ENCODE results near the gene FRZB.
A peak's percentile ranks its signal among the peaks of the same experiment; 100 is the strongest.

FRZB gene

DNA sequence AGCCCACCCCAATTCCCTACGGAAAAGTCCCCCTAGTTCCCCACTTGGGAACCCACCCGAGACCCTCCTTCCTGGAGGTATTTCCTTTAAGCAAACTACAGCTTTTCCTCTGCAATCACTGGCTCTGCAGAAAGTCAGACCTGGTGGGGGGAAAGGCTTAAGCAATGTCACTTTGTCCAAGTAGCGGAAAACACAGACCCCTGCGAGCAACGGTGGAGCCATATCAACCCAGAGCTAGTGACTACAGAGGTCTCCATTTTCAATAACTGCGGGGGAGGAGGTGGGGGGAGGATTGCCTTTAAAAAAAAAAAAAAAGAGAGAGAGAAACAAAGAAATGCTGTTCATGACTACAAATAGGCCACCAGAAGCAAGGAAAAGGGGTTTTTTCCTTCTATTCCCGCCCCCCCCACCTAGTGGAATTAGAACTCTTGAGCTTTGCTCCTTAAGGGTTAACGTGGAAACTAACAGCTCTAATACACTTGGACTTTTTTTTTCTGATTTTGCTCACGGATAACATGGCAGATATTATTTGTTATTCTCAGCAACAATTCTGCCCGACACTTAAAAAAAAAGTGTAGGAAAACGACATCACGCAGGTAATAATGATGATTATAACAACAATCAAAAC, 1.1 kb upstream of the FRZB start:
- H3K9me3 ChIP-seq (ENCODE audit: control insufficient read depth, insufficient read depth, low read length), result no peaks in the 10 kb centered on the region
- H3K27ac ChIP-seq (ENCODE audit: low read length), result no peak overlapping the region
- 0 out of 2 replicates have a peak, but pooled peaks cover 1% of the 10 kb centered on the region for H3K4me1 ChIP-seq (ENCODE audit: control insufficient read depth, insufficient read depth, low read length)
- WGBS (ENCODE audit: insufficient coverage, insufficient read length), result no CpG with 5 or more reads among the region's 12 CpGs
- DNase-seq (ENCODE audit: low read depth, low spot score), result no peak
- peak overlapping the region; percentile 32; the same call in 1 of the 2 replicates for H3K4me3 ChIP-seq (ENCODE audit: low read length)
- H3K36me3 ChIP-seq (ENCODE audit: control insufficient read depth, insufficient read depth, low read length), result no peaks in the 10 kb centered on the region
- peaks cover 2% of the 10 kb centered on the region; the same call in 1 of the 2 replicates for H3K27me3 ChIP-seq (ENCODE audit: control insufficient read depth, insufficient read depth, low read length)

DNA sequence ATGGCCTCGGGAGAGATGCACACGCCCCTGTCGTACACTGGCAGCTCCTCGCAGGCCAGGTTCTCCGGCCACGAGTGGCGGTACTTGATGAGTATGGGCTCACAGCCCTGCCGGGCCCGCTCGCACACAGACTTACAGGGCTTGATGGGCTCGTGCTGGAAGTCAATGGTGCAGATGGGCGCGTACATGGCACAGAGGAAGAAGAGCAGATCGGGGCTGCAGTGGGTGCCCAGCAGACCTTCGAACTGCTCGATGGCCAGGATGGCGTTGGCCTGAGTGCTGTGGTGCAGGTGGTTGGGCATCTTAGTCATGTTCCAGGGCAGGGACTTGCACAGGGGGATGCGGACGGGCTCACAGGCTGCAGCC, 359 bp downstream of the FRZB start:
- WGBS (ENCODE audit: insufficient coverage, insufficient read length), result no CpG with 5 or more reads among the region's 19 CpGs
- Histone ChIP-seq H3K9me3 (ENCODE audit: control insufficient read depth, insufficient read depth, low read length) (no peaks in the 10 kb centered on the region), H3K27me3 (ENCODE audit: control insufficient read depth, insufficient read depth, low read length) (peaks cover 2% of the 10 kb centered on the region; the same call in 1 of the 2 replicates), H3K4me1 (ENCODE audit: control insufficient read depth, insufficient read depth, low read length) (0 out of 2 replicates have a peak, but pooled peaks cover 1% of the 10 kb centered on the region), H3K4me3 (ENCODE audit: low read length) (peak overlapping the region; percentile 32; the same call in 1 of the 2 replicates), H3K27ac (ENCODE audit: low read length) (no peak overlapping the region), H3K36me3 (ENCODE audit: control insufficient read depth, insufficient read depth, low read length) (no peaks in the 10 kb centered on the region)
- DNase-seq (ENCODE audit: low read depth, low spot score), result no peak

DNA sequence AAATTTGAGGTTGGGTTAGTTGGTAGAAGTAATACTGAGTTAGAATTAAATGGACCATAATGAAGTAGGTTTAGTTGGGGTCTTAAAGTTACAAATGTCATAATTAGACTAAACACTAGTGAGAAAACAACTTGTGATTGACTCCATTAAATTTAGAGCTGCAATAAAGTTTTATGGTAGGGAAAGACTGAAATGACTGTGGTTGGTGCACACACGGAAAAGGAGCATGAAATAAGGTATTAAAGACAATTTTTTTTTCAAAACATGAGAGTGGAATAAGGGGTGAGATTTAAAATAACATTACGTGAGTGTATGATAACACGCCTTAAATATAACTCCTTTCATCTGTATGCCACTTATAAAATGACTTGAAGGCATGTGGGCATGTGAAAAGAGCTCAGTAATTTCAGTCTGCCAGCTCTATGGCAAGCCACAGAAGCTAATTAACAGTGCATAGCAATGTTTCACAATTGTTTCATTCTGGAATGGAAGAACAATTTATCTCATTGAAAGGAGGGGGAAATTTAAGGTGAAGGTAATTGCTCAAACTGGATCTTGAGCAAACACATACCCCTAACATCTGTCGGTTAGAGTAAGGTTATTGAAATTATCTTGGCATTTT, 1.4 kb downstream of the FRZB start:
- H3K4me1 ChIP-seq (ENCODE audit: control insufficient read depth, insufficient read depth, low read length), result 0 out of 2 replicates have a peak, but pooled peaks cover 1% of the 10 kb centered on the region
- DNase-seq (ENCODE audit: low read depth, low spot score), result no peak
- peaks cover 2% of the 10 kb centered on the region; the same call in 1 of the 2 replicates for H3K27me3 ChIP-seq (ENCODE audit: control insufficient read depth, insufficient read depth, low read length)
- H3K4me3 ChIP-seq (ENCODE audit: low read length), result no peak overlapping the region
- no peaks in the 10 kb centered on the region for H3K36me3 ChIP-seq (ENCODE audit: control insufficient read depth, insufficient read depth, low read length)
- H3K9me3 ChIP-seq (ENCODE audit: control insufficient read depth, insufficient read depth, low read length), result no peaks in the 10 kb centered on the region
- no peak overlapping the region for H3K27ac ChIP-seq (ENCODE audit: low read length)
- WGBS (ENCODE audit: insufficient coverage, insufficient read length), result no CpG with 5 or more reads among the region's 4 CpGs

DNA sequence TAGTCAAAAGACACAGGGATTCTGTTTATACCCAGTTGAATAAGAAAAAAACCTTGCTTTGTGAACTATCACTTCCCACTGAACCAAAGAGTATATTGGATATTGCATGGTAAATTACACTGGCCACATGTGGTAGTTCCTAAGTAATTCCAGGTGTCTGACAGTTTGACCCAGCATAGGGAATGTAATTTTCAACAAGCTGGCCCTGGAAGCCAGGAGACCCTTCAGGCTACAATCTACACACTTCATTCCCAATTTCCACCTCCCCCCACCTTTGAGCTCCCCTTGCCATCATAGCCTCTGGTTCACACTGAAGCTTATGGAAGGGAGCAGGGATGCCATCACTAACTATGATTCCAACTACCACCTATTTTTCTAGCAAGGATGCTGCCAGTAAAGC, 2.8 kb downstream of the FRZB start:
- Histone ChIP-seq H3K36me3 (ENCODE audit: control insufficient read depth, insufficient read depth, low read length) (no peaks in the 10 kb centered on the region), H3K27me3 (ENCODE audit: control insufficient read depth, insufficient read depth, low read length) (peaks cover 2% of the 10 kb centered on the region; the same call in 1 of the 2 replicates), H3K4me3 (ENCODE audit: low read length) (no peak overlapping the region), H3K27ac (ENCODE audit: low read length) (no peak overlapping the region), H3K9me3 (ENCODE audit: control insufficient read depth, insufficient read depth, low read length) (no peaks in the 10 kb centered on the region), H3K4me1 (ENCODE audit: control insufficient read depth, insufficient read depth, low read length) (0 out of 2 replicates have a peak, but pooled peaks cover 1% of the 10 kb centered on the region)
- no peak for DNase-seq (ENCODE audit: low read depth, low spot score)

DNA sequence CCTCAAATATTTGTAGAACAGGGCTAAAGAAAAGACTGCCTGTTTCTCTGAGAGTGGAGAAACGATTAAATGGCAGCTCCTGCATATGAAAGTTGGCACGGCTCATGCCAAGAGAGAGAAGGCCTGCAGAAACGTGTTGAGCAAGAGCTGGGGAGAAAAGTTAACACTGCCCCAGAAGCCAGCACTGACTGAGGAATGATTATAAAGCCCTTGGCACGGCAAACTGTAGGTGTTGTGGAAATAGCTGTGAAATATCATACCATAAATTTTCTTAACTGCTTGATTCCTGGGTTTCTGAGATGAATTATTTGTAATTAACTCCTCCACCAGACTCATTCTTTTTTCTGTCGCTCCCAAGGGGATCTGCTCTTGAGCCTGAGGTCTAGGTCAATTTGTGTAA, 4.3 kb downstream of the FRZB start:
- Histone ChIP-seq H3K4me3 (ENCODE audit: low read length) (no peak overlapping the region), H3K27ac (ENCODE audit: low read length) (no peak overlapping the region), H3K36me3 (ENCODE audit: control insufficient read depth, insufficient read depth, low read length) (no peaks in the 10 kb centered on the region), H3K9me3 (ENCODE audit: control insufficient read depth, insufficient read depth, low read length) (no peaks in the 10 kb centered on the region), H3K27me3 (ENCODE audit: control insufficient read depth, insufficient read depth, low read length) (peaks cover 2% of the 10 kb centered on the region; the same call in 1 of the 2 replicates), H3K4me1 (ENCODE audit: control insufficient read depth, insufficient read depth, low read length) (0 out of 2 replicates have a peak, but pooled peaks cover 1% of the 10 kb centered on the region)
- WGBS (ENCODE audit: insufficient coverage, insufficient read length), result no CpG with 5 or more reads among the region's 5 CpGs
- DNase-seq (ENCODE audit: low read depth, low spot score), result no peak

DNA sequence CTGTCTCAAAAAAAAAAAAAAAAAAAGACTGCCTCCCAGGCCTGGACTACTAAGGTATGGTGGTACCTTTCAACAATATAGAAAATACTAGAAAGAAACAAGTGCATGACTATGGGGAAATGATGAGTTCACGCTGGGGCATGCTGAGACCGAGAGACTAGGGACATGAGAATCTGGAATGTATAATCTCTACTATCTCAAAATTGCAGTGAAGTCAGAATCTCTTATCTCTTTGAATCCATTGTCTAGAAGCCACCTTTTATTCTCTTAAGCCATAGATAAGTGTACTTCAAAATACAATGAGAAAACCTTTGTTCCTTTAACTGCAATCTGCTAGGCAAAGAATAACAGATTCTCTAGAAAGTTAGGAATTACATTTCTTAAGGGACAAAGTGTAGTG, 5.6 kb downstream of the FRZB start:
- Histone ChIP-seq H3K9me3 (ENCODE audit: control insufficient read depth, insufficient read depth, low read length) (no peaks in the 10 kb centered on the region), H3K27ac (ENCODE audit: low read length) (no peak overlapping the region), H3K4me1 (ENCODE audit: control insufficient read depth, insufficient read depth, low read length) (no peaks in the 10 kb centered on the region), H3K27me3 (ENCODE audit: control insufficient read depth, insufficient read depth, low read length) (peaks cover 2% of the 10 kb centered on the region; the same call in 1 of the 2 replicates), H3K36me3 (ENCODE audit: control insufficient read depth, insufficient read depth, low read length) (no peaks in the 10 kb centered on the region), H3K4me3 (ENCODE audit: low read length) (no peak overlapping the region)
- no peak for DNase-seq (ENCODE audit: low read depth, low spot score)
- no CpG with 5 or more reads among the region's 2 CpGs for WGBS (ENCODE audit: insufficient coverage, insufficient read length)

DNA sequence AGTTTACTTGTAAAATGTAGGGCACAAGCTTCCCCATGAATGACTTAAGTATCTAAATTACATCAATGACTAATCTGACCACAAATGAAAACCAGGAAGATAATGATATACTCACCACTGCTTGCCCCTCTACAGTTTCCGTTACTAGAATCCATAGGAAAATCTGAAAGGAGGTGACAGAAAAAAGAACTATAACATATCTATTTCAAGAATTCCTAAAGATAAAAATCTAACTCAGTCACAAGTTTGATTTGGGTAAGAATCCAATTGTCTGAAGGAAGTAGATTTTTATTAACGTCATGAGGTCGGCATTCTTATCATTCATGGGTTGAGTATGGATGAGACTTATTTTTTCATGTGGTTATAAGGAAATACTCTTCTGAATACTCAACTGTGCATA, 7.8 kb downstream of the FRZB start:
- WGBS (ENCODE audit: insufficient coverage, insufficient read length), result no CpG with 5 or more reads among the region's 3 CpGs
- no peaks in the 10 kb centered on the region for H3K4me1 ChIP-seq (ENCODE audit: control insufficient read depth, insufficient read depth, low read length)
- DNase-seq (ENCODE audit: low read depth, low spot score), result no peak
- H3K4me3 ChIP-seq (ENCODE audit: low read length), result no peak overlapping the region
- H3K36me3 ChIP-seq (ENCODE audit: control insufficient read depth, insufficient read depth, low read length), result no peaks in the 10 kb centered on the region
- no peaks in the 10 kb centered on the region for H3K27me3 ChIP-seq (ENCODE audit: control insufficient read depth, insufficient read depth, low read length)
- no peak overlapping the region for H3K27ac ChIP-seq (ENCODE audit: low read length)
- H3K9me3 ChIP-seq (ENCODE audit: control insufficient read depth, insufficient read depth, low read length), result no peaks in the 10 kb centered on the region

DNA sequence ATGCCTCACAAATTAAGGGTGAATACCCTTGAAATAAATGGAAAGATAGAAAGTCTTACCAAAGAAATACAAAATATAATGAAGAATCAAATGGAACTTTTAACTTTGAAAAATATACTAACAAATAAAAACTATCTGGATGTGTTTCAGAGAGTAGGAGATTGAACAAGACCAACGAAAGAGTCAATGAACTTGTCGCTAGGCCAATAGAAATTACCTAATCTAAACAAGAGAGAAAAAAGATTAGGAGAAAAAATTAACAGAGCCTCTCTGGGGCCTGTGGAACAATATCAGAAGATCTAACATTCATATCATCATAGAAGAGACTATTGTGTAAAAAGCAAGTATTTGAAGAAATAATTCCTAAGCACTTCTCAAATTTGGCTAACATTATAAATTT, 11.1 kb downstream of the FRZB start:
- Histone ChIP-seq H3K4me3 (ENCODE audit: low read length) (no peak overlapping the region), H3K4me1 (ENCODE audit: control insufficient read depth, insufficient read depth, low read length) (no peaks in the 10 kb centered on the region), H3K27ac (ENCODE audit: low read length) (no peak overlapping the region), H3K36me3 (ENCODE audit: control insufficient read depth, insufficient read depth, low read length) (no peaks in the 10 kb centered on the region), H3K27me3 (ENCODE audit: control insufficient read depth, insufficient read depth, low read length) (no peaks in the 10 kb centered on the region), H3K9me3 (ENCODE audit: control insufficient read depth, insufficient read depth, low read length) (no peaks in the 10 kb centered on the region)
- no peak for DNase-seq (ENCODE audit: low read depth, low spot score)
- no CpG with 5 or more reads among the region's 2 CpGs for WGBS (ENCODE audit: insufficient coverage, insufficient read length)

DNA sequence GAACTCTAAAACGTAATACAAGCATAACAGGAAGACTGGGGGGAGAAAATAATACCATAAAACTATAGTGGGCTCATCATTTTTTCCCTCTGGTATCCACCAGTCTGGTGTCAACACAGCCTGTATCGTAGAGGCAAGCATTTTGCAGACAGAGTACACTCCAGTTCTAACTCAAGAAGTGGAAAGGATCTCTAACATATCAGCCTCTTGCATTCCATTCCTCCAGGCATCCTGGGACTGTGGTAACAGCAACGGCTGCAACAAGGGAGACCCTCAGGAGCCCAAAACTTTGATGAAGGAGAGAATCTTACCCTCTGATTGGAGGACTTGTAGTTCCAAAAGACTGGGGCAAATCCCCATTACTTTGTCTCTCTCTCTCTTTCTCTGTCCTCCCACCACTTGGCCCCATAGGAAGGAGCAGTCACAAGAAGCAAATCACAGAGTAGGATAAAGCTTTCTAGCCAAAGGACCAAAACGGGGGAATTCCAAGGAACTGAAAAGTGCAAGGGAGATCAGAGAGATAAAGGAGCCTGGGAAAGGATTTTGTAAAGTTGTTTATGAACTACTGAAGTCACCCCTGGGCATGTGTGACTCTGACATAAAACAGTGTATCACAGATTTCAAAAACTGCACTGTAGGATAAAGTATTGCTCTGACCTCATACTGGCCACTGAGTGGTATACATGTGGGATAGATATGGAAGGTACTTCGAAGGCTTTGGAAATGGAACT, 11.9 kb downstream of the FRZB start:
- no peak for DNase-seq (ENCODE audit: low read depth, low spot score)
- Histone ChIP-seq H3K4me3 (ENCODE audit: low read length) (no peak overlapping the region), H3K4me1 (ENCODE audit: control insufficient read depth, insufficient read depth, low read length) (no peaks in the 10 kb centered on the region), H3K27me3 (ENCODE audit: control insufficient read depth, insufficient read depth, low read length) (no peaks in the 10 kb centered on the region), H3K9me3 (ENCODE audit: control insufficient read depth, insufficient read depth, low read length) (no peaks in the 10 kb centered on the region), H3K36me3 (ENCODE audit: control insufficient read depth, insufficient read depth, low read length) (no peaks in the 10 kb centered on the region), H3K27ac (ENCODE audit: low read length) (no peak overlapping the region)
- no CpG with 5 or more reads among the region's 5 CpGs for WGBS (ENCODE audit: insufficient coverage, insufficient read length)

DNA sequence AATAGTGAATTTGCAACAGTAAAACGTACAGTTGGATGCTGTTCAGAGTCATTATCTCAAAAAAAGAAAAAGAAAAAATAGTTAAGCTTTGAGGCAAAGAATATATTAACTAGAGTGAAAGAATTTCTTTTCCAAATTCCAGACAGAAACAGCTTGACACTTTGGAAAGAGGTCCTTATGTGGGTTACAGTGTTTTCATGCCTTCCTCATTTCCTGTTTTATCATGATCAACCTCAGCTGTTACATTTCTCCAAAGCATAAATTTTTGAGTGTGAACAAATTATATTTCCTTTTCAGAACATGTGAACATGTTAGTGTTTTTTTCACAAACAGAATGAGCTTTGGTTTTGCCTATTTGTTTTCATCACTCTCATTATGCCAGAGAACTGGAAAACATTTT, 13.6 kb downstream of the FRZB start:
- Histone ChIP-seq H3K27me3 (ENCODE audit: control insufficient read depth, insufficient read depth, low read length) (no peaks in the 10 kb centered on the region), H3K27ac (ENCODE audit: low read length) (no peak overlapping the region), H3K36me3 (ENCODE audit: control insufficient read depth, insufficient read depth, low read length) (no peaks in the 10 kb centered on the region), H3K4me1 (ENCODE audit: control insufficient read depth, insufficient read depth, low read length) (no peaks in the 10 kb centered on the region), H3K4me3 (ENCODE audit: low read length) (no peak overlapping the region), H3K9me3 (ENCODE audit: control insufficient read depth, insufficient read depth, low read length) (no peaks in the 10 kb centered on the region)
- WGBS (ENCODE audit: insufficient coverage, insufficient read length), result no CpG with 5 or more reads among the region's 1 CpG
- DNase-seq (ENCODE audit: low read depth, low spot score), result no peak

All from iPS DF 6.9 (cell line).